NCI-H748 treated with DMSO at 0.1 percent for 48 hours (cell line): ENCODE results near the gene ATF6B.
"Not testable (repeated sequence)": the region's sequence is repeated elsewhere in the genome, so short reads cannot be mapped to it uniquely, and the experiment has no call there.

ENCODE experiments used
- DNase-seq: peaks from one replicate; lab custom pipeline; 2025; lab: John Stamatoyannopoulos, UW

ATF6B gene

GRCh38 chr6:32081168-32081990 lies 46.7 kb downstream of the ATF6B start:
- DNase-seq = no peak

GRCh38 chr6:32079566-32080290 lies 48.3 kb downstream of the ATF6B start:
- no peak for DNase-seq

DNA sequence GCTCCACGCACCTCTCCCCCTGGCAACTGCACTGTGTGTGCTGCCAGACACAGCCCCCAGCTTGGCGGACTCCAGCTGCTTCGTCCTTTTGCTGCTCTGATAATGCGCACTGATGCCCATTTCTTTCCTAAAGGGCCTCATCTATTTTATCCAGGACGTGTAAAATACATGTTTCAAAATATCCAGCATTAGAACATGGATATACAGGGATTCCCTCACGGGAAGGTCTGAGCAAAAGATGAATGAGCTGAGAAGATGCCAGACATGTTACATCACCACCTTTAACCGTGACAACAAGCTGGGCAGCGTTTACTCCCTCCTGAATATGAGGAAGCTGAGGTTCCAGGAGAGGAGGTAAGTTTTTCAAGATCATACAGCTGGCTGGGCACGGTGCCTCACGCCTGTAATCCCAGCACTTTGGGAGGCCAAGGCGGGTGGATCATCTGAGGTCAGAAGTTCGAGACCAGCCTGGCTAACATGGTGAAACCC lies 51.7 kb downstream of the ATF6B start:
- no peak for DNase-seq

GRCh38 chr6:32075781-32076180 lies 52.3 kb downstream of the ATF6B start:
- no peak for DNase-seq

- DNase-seq = no peak
These were observed 53.0 kb downstream of the ATF6B start for GRCh38 chr6:32074996-32075532.

DNA sequence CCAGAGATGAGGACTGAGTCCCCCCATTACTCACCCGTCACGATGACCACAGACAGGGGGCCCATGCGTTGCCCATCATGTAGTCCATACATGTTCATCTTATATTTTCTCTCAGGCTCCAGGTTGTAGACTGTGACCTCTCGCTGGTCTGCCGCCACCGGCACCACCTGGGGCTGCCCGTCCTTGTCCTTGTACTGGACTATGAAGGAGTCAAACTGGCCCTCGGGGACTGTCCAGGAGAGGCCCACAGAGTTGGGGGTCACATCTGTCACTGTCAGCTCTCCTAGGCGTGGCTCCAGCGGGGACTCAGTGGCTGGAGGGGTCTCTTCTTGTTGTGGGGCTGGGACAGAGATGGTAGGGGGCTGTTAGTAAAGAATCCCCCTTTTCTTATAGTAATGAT lies 54.4 kb downstream of the ATF6B start:
- no peak for DNase-seq

- DNase-seq = no peak
These were observed 54.9 kb downstream of the ATF6B start for GRCh38 chr6:32073101-32073500.

- DNase-seq = no peak
These were observed 57.1 kb downstream of the ATF6B start for GRCh38 chr6:32070814-32071543.

- no peak for DNase-seq
These were observed 58.0 kb downstream of the ATF6B start for GRCh38 chr6:32069878-32070515.

DNA sequence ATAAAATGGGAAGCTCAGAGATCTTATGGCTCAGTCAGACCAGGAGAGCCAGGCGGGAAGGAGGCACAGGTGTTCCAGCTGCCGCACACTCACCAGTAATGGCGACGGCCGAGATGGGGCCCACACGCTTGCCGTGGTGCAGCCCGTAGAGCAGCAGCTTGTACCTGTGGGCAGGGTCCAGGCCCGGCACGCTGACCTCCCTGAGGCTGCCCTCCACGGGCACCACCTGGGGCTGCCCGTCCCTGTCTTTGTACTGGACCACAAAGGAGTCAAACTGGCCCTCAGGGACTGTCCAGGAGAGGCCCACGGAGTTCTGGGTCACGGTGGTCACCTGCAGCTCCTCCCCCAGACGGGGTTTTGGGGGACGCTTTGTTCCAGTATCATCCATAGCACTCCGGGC lies 58.6 kb downstream of the ATF6B start:
- DNase-seq = no peak

DNA sequence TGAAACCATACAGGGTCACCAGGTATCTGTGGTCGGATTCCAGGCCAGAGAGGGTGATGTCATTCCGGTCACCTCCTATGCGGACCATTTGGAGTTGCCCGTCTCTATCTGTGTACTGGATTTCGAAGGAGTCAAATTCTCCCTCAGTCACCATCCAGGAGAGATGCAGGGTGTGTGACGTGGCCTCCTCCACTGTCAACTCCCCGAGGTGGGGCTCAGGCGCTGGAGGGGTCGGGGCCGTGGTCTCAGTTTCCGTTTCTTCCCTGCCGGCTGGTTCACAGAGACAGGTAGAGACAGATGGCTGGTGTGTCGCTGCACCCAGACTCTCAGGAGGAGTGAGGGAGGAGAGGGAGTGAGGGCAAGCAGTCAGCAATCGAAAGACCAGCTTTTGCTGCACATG lies 59.2 kb downstream of the ATF6B start:
- no peak for DNase-seq

DNA sequence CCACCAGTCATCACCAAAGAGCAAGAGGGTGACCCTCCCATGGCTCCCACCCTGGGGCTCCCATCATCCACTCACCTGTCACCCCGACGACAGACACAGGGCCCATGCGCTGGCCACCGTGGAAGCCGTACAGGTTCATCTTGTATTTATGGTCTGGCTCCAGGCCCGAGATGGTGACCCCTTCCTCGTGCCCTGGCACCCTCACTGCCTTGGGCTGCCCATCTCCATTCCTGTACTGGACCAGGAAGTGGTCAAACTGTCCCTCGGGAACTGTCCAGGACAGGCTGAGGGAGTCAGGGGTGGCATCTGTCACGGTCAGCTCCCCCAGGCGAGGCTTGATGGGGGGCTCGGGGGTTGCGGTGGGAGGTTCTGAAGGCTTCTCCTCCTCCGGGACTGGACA lies 59.7 kb downstream of the ATF6B start:
- not testable (repeated sequence) for DNase-seq

- DNase-seq = not testable (repeated sequence)
These were observed 60.5 kb downstream of the ATF6B start for GRCh38 chr6:32067521-32067920.
